HEK293 (cell line): ENCODE data around the gene CDC42EP3.

ENCODE experiments used
- CTCF ChIP-seq: fragments of 450-650 bp; formaldehyde crosslinking; IDR thresholded peaks from 2 replicates; pipeline ENCODE4 v1.5.1; 2016; ENCODE audit warnings: missing biosample characterization, missing genetic modification characterization
- KLF16 ChIP-seq: fragments of 450-650 bp; formaldehyde crosslinking; IDR thresholded peaks from 2 replicates; pipeline ENCODE4 v1.5.1; 2017; ENCODE audit warnings: missing biosample characterization, missing genetic modification characterization
- ZBTB1 ChIP-seq: fragments of 450-650 bp; formaldehyde crosslinking; IDR thresholded peaks from 2 replicates; pipeline ENCODE4 v1.5.1; 2016; ENCODE audit warnings: missing biosample characterization, missing genetic modification characterization
- ZBTB49 ChIP-seq: fragments of 450-650 bp; formaldehyde crosslinking; IDR thresholded peaks from 2 replicates; pipeline ENCODE4 v1.5.1; 2016; ENCODE audit warnings: missing biosample characterization, missing genetic modification characterization, low read depth
- ZNF23 ChIP-seq: fragments of 450-650 bp; formaldehyde crosslinking; IDR thresholded peaks from 2 replicates; pipeline ENCODE4 v1.5.1; 2016; ENCODE audit warnings: missing biosample characterization, missing genetic modification characterization, borderline replicate concordance
- ZNF416 ChIP-seq: fragments of 450-650 bp; formaldehyde crosslinking; IDR thresholded peaks from 2 replicates; pipeline ENCODE4 v1.5.1; 2016; ENCODE audit warnings: missing biosample characterization, missing genetic modification characterization
- ZNF76 ChIP-seq: fragments of 450-650 bp; formaldehyde crosslinking; IDR thresholded peaks from 2 replicates; pipeline ENCODE4; 2016; ENCODE audit warnings: low read depth, missing biosample characterization, missing genetic modification characterization, borderline replicate concordance
- TF ChIP-seq, protein P1 (sequence below): fragments of 450-650 bp; formaldehyde crosslinking; conservative IDR thresholded peaks from 2 replicates; pipeline ENCODE4 v1.5.1; 2016; ENCODE audit warnings: low read depth, missing biosample characterization, missing genetic modification characterization

DNA sequence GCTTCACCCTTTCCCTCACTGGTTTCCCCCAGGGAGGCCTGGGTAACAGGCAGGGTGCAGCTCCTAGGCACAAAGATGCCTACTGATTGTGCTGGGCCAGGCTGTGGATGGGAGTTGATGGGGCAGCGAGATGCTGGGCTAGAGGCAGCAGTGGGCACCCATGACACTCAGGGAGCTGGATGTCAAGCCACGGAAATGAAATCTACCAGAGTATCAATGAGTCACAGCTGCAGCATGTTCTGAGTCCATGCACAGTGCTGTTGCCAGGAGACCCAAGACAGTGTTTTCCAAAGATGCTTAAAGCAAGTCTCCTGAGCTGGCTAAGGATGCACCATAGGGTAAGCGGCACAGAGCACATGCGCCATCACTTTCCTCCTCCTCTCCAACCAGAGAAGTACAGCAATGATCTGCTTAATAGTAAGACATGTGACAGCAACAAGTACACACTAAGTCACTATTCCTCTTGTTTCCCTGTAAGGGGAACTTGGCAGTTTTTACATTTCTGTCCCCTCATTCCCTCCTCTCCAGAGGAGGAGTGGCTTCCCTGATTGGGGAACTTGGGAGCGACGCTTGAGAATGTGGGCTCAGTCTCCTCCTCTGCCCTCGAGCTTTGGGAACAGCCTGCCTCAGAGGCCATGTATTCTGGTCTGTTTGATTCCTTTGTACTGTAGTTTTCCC, 57.2 kb downstream of the CDC42EP3 start:
- no peak for TF ChIP-seq ZBTB49 (tag by site-specific recombination)
- no peak for TF ChIP-seq ZNF76 (tag by site-specific recombination)
- no peak for TF ChIP-seq ZNF416 (tag by site-specific recombination)
- TF ChIP-seq CTCF: no peak
- TF ChIP-seq, protein P1, sequence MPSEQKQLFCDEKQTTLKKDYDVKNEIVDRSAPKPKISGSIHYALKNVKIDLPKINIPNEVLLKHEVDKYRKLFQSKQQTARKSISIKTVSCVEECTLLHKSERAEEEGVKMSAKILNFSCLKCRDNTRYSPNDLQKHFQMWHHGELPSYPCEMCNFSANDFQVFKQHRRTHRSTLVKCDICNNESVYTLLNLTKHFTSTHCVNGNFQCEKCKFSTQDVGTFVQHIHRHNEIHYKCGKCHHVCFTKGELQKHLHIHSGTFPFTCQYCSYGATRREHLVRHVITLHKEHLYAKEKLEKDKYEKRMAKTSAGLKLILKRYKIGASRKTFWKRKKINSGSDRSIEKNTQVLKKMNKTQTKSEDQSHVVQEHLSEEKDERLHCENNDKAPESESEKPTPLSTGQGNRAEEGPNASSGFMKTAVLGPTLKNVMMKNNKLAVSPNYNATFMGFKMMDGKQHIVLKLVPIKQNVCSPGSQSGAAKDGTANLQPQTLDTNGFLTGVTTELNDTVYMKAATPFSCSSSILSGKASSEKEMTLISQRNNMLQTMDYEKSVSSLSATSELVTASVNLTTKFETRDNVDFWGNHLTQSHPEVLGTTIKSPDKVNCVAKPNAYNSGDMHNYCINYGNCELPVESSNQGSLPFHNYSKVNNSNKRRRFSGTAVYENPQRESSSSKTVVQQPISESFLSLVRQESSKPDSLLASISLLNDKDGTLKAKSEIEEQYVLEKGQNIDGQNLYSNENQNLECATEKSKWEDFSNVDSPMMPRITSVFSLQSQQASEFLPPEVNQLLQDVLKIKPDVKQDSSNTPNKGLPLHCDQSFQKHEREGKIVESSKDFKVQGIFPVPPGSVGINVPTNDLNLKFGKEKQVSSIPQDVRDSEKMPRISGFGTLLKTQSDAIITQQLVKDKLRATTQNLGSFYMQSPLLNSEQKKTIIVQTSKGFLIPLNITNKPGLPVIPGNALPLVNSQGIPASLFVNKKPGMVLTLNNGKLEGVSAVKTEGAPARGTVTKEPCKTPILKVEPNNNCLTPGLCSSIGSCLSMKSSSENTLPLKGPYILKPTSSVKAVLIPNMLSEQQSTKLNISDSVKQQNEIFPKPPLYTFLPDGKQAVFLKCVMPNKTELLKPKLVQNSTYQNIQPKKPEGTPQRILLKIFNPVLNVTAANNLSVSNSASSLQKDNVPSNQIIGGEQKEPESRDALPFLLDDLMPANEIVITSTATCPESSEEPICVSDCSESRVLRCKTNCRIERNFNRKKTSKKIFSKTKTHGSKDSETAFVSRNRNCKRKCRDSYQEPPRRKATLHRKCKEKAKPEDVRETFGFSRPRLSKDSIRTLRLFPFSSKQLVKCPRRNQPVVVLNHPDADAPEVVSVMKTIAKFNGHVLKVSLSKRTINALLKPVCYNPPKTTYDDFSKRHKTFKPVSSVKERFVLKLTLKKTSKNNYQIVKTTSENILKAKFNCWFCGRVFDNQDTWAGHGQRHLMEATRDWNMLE: no peak
- no peak for TF ChIP-seq ZNF23 (tag by site-specific recombination)
- no peak for TF ChIP-seq KLF16 (tag by site-specific recombination)
- no peak for TF ChIP-seq ZBTB1 (tag by site-specific recombination)
